NK-92 (cell line): Measurements from ENCODE around the gene ALKBH2.
A peak's percentile ranks its signal among the peaks of the same experiment; 100 is the strongest.

Source experiments
- DNase-seq: peaks from one replicate; lab custom pipeline; 2025; ENCODE audit not compliant: unreplicated experiment; lab: John Stamatoyannopoulos, UW

ALKBH2 gene

DNA sequence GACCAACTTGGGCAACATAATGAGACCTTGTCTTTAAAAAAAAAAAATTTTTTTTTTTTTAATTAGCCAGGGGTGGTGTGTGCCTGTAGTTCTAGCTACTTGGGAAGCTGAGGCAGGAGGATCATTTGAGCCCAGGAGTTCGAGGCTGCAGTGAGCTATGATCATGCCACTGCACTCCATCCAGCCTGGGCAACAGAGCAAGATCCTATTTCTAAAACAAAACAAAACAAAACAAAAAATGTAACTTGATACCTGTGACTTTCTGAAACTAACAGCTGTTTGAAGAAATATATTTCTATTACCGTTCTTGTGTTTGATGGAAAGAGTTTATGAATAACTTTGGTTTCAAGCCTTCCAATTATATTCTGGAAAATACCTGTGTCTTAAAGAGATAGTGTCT is 21.4 kb upstream of the ALKBH2 start:
- no peak for DNase-seq

DNA sequence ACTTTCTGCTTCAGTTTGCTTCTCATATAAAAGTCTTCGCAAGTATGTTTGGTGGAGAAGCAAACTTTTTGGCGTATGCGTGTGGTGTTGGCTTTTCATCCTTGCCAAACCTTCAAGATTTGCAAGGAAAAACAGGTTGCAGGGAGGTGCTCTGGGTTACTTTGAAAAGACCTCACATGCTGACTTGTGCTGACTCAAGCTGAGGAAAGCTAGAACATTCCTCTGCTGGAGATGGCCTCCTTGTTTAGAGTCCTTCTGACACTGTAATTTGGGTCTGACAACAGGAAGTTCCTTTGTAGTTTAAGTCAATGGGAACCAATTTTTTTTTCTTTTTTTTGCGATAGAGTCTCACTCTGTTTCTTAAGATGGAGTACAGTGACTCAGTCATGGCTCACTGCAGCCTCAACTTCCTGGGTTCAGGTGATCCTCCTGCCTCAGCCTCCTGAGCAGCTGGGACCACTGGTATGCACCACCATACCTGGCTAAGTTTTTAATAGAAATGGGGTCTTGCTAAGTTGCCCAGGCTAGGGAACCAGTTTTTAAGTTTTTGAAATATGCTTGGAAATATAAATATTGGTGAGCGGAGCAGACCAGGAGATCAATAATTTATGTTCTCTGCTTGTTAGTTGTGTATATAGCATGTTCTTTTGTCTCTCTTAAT is 20.5 kb upstream of the ALKBH2 start:
- DNase-seq: no peak

DNA sequence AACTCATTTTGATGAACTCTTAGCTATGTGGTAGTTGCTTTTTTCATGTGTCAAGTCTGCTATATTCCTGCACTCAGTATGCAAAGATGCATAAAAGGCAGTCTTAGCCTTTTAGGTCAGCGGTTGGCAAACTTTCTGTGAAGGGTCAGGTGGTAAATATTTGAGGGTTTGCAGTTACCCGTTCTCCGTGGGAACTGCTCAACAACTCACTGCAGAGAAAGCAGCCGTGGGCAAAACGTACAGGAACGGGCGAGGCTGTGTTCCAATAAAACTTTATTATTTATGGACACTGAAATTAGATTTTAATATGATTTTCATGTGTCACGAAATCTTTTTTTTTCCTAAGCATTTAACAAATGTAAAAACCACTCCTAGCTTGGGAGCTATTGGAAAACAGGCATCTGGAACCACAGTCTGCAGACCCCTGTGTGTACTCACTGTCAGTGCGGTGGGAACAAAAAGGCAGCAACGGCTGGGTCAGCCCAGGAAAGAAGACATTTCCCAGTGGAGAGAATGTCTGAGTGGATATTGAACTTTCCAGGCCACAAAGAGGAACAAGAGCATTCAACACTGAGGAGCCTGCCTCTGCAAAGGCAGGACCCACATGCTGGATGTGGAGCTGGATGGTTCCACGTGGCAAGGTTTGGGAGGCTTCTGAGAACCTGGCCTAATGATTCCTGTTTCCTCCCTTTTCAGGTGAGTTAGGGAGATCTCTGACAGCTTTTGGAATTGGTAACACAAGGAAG is 19.6 kb upstream of the ALKBH2 start:
- no peak for DNase-seq

DNA sequence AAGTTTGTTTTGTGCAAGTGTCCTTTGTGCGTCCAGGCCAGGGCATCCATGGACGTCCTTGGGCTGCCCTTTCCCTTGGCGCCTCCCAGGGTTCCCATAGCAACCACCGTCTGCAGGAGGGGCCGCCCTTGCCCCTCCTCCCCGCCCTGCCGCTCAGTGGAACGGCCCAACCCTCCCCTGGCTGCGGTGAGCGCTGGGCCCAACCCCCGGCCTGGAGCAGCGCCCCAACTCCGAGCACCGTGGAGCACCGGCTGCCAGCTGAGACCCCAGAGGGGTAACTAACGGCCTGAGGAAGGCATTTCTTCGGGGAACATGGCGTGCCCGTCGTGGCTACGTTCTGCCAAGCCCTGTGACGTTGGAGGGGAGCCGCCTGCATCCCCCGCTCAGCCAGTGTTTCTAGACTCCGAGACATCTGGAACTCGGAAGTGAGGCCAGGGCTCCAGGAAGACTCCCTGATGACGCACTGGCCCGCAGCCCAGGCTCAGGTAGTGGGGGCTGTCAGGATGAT is 17.8 kb upstream of the ALKBH2 start:
- no peak for DNase-seq

DNA sequence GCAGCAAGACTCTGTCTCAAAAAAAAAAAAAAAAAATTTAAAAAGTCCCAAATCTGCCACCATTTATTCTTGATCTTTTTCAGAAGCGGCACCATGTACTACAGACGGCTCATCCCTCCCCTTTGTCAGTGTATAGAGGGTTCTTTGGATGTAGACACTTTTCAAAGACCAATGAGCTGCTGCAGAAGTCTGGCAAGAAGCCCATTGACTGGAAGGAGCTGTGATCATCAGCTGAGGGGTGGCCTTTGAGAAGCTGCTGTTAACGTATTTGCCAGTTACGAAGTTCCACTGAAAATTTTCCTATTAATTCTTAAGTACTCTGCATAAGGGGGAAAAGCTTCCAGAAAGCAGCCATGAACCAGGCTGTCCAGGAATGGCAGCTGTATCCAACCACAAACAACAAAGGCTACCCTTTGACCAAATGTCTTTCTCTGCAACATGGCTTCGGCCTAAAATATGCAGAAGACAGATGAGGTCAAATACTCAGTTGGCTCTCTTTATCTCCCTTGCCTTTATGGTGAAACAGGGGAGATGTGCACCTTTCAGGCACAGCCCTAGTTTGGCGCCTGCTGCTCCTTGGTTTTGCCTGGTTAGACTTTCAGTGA is 16.6 kb upstream of the ALKBH2 start:
- no peak for DNase-seq

DNA sequence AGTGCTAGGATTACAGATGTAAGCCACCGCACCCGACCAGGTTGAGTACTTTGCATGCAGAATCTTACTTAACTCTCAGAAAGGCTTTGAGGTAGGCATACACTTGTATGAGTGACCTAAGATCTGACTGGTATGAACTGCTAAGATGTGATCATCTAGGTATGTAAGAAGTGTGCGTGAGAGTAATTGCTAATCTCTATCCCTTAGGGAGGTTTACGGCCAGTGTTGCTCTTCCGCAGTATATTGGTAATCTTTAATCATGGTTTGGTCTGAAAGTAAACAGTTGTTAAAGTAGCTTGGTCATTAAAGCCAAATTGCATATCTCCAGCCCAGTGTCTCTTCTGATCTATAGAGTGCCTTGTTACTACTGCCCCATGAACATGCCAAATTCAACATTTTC is 11.9 kb upstream of the ALKBH2 start:
- DNase-seq: no peak

DNA sequence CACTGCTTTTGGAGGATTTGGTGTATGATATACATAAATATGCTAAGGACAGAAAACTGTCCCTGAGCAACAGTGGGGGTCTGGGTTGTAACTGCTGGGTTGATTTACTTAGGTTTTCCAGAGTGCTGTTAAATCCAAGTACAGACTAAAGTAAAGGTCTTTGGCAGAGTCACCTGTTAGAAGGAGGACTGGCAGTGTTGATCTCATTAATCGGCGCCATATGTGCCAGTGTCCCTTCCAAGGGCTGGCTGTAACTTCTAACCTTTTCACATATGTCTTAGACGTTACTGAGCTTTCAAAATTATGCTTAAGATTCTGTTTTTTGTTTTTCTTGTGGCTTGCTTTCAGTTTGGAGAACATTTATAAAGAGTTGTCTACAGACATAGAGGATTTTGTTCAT is 9.2 kb upstream of the ALKBH2 start:
- DNase-seq: no peak

DNA sequence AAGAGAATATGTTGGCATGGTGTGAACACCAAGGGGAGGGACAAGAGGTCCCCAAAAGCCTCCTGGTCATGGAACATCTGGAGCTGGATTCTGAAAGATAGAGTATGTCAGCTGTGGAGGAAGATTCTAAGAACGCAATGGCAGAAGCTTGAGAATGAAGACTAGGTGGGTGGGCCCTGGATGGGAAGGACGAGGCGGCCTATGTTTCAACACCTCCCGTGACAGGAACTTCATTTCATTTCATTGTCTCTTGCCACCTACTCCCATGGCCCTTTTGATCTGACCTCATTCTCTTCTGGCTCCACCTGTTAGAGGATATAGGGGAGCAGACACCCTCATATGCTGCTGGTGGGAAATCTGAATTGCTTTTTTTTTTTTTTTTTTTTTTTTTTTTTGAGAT is 7.5 kb upstream of the ALKBH2 start:
- DNase-seq: no peak

DNA sequence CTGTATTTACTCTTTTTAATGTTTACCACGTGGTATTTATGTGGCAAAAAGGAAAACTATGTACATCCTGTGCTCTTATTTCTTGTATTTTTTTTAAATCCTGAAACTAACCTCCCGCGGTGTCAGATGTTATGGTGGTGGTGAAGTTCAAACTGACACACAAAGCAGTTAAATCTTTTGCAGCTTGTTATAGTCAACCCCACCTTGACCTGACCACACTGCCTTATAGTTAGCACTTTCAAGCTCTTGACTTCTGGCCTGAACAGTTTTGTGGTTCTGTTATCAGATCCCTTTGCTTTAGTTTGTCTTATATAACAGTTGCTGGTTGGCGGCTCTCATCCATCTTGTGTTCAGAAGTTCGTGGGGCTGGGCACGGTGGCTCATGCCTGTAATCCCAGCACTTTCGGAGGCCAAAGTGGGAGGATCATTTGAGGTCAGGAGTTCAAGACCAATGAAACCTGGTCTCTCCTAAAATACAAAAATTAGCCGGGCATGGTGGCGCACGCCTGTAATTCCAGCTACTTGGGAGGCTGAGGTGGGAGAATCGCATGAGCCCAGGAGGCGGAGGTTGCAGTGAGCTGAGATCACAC is 6.3 kb upstream of the ALKBH2 start:
- DNase-seq: no peak

DNA sequence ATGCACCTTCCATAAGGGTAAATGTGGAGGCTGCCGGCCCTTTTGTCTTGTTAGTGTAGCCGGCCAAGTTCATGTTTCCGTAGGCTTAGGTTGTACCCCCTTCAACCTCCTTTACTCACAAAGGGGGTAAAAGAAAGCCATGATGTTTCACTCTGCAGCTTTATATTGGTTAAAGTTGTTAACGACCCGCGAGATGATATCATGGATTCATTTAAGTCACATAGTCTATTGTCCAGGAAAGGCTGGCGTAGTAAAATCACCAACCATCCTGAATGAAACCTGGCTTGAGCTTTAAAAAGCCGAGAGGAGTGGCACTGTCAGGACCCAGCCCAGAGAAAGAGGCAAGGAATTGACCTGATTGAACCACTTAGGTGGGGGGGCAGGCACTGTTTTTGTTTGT is 5.4 kb upstream of the ALKBH2 start:
- DNase-seq: no peak

DNA sequence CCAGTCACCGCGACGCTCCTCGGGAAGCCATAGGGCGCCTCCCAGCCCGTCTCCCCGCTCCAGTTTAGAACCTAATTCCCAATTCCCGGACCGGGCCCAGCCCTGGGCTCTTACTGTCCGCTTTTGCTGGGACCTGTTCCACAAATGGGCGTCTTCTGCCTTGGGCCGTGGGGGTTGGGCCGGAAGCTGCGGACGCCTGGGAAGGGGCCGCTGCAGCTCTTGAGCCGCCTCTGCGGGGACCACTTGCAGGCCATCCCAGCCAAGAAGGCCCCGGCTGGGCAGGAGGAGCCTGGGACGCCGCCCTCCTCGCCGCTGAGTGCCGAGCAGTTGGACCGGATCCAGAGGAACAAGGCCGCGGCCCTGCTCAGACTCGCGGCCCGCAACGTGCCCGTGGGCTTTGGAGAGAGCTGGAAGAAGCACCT is 4.9 kb upstream of the ALKBH2 start:
- DNase-seq: no peak

DNA sequence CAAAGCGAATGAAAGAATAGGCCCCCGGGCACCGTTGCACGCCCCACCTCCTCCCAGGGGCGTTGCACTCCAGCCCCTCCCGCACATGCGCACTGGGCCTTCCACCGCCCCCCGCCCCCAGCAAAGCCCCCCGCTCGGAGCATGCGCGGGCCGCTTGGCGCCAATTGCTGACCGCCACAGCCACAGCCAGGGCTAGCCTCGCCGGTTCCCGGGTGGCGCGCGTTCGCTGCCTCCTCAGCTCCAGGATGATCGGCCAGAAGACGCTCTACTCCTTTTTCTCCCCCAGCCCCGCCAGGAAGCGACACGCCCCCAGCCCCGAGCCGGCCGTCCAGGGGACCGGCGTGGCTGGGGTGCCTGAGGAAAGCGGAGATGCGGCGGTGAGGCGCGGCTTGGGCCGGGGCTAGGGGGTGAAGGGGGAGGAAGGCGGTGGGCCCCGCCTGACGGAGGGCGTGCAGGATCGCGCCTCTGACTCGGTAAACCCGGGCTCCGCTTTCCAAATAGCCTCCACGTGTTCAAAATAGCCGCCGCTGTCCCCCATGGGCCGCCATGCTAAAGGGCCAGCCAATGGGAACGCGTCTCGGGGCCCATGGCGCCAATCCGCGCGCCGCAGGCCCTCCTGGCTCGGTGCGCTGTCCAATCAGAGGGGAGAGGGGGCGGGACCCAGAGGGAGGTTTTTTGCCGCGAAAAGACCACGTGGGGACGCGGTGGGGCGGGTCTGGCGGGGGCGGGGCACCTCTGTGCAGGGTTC is 4.3 kb upstream of the ALKBH2 start, which contains the start of gene UNG:
UNG (plus strand) TSS at position 163 of the 748 bp plus-strand sequence; CDS start at position 246, 83 bp downstream.
- DNase-seq: peak; percentile 74

DNA sequence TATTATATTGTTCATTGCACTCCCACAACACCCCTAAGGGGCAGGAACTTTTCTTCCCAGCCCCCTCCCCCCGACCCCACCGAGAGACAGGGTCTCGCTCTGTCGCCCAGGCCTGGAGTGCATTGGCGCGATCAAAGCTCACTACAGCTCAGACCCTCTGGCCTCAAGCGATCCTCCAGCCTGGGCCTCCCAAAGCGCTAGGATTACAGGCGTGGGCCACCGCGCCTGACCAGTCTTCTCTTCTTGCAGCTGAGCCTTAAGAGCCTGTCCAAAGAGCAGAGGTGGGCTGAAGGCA is 3.8 kb upstream of the ALKBH2 start:
- DNase-seq: no peak

DNA sequence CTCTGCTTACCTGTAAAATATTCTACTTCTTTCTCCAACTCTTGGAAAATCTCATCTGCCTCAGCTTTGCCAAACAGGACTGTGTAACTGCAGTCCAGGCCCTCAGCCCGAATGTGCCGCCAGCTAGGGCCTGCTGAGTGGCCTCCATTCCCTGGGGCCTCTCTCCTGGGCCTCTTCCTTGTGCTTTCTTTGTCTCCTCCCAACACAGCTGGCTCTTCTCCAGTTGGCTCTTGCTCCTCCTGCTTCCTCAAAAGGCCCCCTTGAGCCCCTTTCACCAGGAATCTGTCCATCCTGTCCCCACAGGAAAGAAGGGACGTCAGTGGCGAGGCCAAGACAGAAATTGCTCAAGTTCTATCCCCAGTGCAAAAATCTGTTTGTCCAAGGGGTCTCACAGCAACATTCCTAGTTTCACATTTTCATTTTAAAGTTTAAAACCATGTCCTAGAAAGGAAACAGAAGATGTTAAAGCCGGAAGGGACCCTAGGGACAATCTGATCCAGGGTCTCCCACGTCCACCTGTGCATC is 713 bp downstream of the ALKBH2 start:
- no peak for DNase-seq

DNA sequence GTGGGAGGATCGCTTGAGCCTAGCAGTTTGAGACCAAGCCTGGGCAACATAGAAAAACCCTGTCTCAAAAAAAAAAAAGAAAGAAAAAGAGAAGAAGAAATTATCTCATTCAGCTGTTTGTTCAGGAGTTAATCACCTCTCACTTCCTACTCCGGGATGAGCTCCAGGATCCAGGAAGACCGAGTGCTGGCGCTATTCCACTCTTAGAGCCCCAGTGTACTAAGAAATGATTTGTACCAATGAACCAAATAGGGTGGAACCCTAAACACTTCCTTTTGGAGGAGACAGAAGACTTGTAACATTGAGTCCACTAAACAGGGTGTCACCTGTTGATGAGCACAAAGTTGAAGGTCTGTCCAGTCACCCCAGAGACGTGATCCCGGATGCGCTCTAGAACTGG is 3.6 kb downstream of the ALKBH2 start:
- DNase-seq: no peak

DNA sequence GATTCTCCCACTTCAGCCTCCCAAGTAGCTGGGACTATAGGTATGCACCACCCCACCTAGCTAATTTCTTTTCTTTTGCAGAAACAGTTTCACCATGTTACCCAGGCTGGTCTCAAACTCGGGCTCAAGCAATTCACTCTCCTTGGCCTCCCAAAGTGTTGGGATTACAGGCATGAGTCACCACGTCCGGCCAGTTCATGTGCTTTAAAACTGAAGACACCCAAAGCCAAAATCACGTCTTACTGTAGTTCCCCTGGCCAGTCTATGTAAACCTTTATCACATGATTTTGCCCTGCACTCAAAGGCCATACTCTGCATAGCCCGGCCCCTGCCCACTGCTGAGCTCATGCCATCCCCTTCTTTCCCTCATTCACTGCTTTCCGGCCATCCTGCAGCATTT is 4.5 kb downstream of the ALKBH2 start:
- DNase-seq: no peak

DNA sequence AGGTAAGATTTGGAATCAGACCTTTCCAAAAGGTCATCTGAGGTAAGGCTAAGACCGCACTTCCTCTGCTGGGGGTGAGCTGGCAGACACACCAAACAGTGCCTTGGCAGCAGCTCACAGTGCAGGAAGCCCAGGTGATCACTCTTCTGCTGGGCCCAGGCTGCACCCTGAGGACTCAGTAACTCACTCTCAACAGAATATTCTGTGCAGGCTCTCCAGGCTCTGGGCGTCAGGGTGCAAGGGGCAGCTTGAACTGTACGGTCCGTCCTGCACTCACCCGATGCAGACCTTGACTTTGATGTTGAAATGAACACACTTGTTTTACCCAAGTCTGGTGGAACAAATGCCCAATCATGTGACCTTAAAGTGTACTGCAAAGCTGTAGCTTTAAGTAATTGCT is 6.0 kb downstream of the ALKBH2 start:
- no peak for DNase-seq

DNA sequence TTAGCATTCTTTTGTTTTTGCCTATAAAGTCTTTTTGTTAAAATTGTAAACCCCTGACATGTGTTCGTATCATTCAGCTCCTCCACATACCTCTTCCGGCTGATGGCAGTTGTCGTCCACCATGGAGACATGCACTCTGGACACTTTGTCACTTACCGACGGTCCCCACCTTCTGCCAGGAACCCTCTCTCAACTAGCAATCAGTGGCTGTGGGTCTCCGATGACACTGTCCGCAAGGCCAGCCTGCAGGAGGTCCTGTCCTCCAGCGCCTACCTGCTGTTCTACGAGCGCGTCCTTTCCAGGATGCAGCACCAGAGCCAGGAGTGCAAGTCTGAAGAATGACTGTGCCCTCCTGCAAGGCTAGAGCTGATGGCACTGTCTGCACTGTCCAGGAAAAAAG is 7.7 kb downstream of the ALKBH2 start:
- no peak for DNase-seq

DNA sequence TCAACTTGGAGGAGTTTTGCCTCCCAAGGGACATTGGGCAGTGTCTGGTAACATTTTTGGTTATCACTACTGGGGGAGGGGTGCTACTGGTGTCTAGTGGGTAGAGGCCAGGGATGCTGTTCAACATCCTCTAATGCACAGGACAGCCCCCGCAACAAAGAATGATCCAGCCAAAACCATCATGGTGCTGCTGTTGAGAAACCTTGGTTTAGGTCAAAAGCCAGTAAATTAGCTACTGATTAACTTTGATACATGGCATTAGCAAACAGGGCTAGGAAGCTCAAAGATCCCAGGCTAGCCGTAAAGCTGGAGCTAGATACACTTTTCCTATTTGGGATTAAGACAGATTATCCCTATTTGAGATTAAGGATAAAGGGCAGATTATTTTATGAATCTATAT is 8.8 kb downstream of the ALKBH2 start:
- DNase-seq: no peak

DNA sequence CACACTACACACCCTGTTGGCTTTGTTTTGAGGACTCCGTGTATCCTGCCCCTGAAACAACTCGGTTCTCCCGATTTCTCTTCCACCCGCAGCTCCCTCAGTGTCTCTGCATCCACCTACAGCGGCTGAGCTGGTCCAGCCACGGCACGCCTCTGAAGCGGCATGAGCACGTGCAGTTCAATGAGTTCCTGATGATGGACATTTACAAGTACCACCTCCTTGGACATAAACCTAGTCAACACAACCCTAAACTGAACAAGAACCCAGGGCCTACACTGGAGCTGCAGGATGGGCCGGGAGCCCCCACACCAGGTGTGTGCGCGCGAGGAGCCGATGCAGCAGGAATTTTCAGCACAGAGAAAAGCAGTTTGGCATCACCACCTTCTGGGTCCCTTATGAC is 10.5 kb downstream of the ALKBH2 start:
- DNase-seq: no peak

DNA sequence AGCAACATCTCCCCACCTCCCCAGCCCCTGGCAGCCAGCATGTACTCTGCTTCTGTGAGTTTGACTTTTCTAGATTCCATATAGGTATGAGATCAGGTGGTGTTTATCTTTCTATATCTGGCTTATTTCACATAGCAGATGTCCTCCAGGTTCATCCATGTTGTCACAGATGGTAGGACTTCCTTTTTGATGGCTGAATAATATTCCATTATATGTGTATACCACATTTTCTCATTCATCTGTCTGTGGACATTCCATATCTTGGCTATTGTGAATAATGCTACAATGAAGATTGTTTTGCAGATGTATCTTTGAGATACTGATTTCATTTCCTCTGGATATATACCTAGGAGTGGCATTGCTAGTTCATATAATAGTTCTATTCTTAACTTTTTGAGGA is 18.4 kb downstream of the ALKBH2 start:
- DNase-seq: no peak
